ENCODE results near the gene MT1A.

The MT1A gene

GRCh38 chr16:56681939-56682702 is 43.7 kb downstream of the MT1A start, which contains the start of gene MT1X:
TSS of gene MT1X (plus strand) at chr16:56682470. CDS start at chr16:56682541, 71 bp downstream.
- in situ Hi-C loops (cut with MboI; ENCODE audit: low sequenced_read_pairs, unreplicated experiment) = no loop called here
- no peak for TF ChIP-seq CTCF (IDR thresholded peaks at IDR 0.05; ENCODE audit: borderline replicate concordance, control extremely low read depth, extremely low read depth, insufficient read depth, missing control alignments)
- DNase-seq (ENCODE audit: low spot score) = peak; percentile 91

- DNase-seq (ENCODE audit: low spot score) = no peak
- in situ Hi-C loops (cut with MboI; ENCODE audit: low sequenced_read_pairs, unreplicated experiment) = no loop called here
- TF ChIP-seq CTCF (IDR thresholded peaks at IDR 0.05; ENCODE audit: borderline replicate concordance, control extremely low read depth, extremely low read depth, insufficient read depth, missing control alignments) = no peak
Measured at GRCh38 chr16:56682703-56683397, 44.4 kb downstream of the MT1A start.

- in situ Hi-C loops (cut with MboI; ENCODE audit: low sequenced_read_pairs, unreplicated experiment) = no loop called here
- DNase-seq (ENCODE audit: low spot score) = no peak
- no peak for TF ChIP-seq CTCF (IDR thresholded peaks at IDR 0.05; ENCODE audit: borderline replicate concordance, control extremely low read depth, extremely low read depth, insufficient read depth, missing control alignments)
Measured at GRCh38 chr16:56683424-56684172, 45.1 kb downstream of the MT1A start.

- in situ Hi-C loops (cut with MboI; ENCODE audit: low sequenced_read_pairs, unreplicated experiment) = no loop called here
- no peak for DNase-seq (ENCODE audit: low spot score)
- TF ChIP-seq CTCF (IDR thresholded peaks at IDR 0.05; ENCODE audit: borderline replicate concordance, control extremely low read depth, extremely low read depth, insufficient read depth, missing control alignments) = no peak
Measured at GRCh38 chr16:56684256-56684925, 45.9 kb downstream of the MT1A start.

GRCh38 chr16:56684926-56685590 is 46.6 kb downstream of the MT1A start:
- no peak for TF ChIP-seq CTCF (IDR thresholded peaks at IDR 0.05; ENCODE audit: borderline replicate concordance, control extremely low read depth, extremely low read depth, insufficient read depth, missing control alignments)
- in situ Hi-C loops (cut with MboI; ENCODE audit: low sequenced_read_pairs, unreplicated experiment) = no loop called here
- no peak for DNase-seq (ENCODE audit: low spot score)

All from GM13976 (cell line).